ENCODE measurements around the gene EPHA1. TPM values are rescaled to one million over a fixed set of nuclear protein-coding genes. Genes with fewer than 3 reads are reported as not detected.

Gene EPHA1
- total and polyA plus RNA-seq, 2 of the 4 experiments (the other 2 are of a cell fraction) = 0.10 TPM; not detected in 1

DNA sequence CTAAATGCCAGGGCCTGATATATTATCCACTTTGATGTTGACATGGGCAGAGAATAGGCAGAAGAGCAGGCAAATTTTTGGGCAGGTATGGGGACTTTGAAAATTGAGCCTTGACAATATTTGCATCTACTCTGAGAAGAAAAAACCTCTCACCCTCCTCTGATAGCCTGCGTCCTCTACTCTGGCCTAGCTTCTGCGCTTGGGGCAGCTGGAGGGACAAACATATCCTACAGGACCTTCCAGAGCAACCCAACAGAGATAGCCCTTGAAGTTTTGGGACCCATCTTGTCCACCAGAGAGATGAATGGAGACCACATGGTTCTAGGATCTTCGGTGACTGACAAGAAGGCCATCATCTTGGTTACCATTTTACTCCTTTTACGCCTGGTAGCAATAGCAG is 34.5 kb upstream of the EPHA1 start, which contains the start of gene TAS2R60:
Gene TAS2R60, plus strand, starts transcription at position 301 of the 400 bp plus-strand sequence. Its CDS starts 0 bp downstream, at position 301.
- no peak for TF ChIP-seq MAZ (IDR thresholded peaks at IDR 0.05; ENCODE audit: borderline replicate concordance, low read depth, low read length)
- TF ChIP-seq, protein P1, sequence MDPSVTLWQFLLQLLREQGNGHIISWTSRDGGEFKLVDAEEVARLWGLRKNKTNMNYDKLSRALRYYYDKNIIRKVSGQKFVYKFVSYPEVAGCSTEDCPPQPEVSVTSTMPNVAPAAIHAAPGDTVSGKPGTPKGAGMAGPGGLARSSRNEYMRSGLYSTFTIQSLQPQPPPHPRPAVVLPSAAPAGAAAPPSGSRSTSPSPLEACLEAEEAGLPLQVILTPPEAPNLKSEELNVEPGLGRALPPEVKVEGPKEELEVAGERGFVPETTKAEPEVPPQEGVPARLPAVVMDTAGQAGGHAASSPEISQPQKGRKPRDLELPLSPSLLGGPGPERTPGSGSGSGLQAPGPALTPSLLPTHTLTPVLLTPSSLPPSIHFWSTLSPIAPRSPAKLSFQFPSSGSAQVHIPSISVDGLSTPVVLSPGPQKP (IDR thresholded peaks at IDR 0.05; ENCODE audit: borderline replicate concordance, low read depth, low read length) = no peak
- no peak for TF ChIP-seq CEBPB (IDR thresholded peaks at IDR 0.05; ENCODE audit: low read depth, low read length)
- no peak for TF ChIP-seq SMC3 (IDR thresholded peaks at IDR 0.05; ENCODE audit: low read depth, low read length)
- TF ChIP-seq FOS (IDR thresholded peaks at IDR 0.05; ENCODE audit: low read depth, low read length) = no peak
- no peak for TF ChIP-seq NFE2L2 (IDR thresholded peaks at IDR 0.05; ENCODE audit: low read depth, low read length)
- no peak for TF ChIP-seq RCOR1 (IDR thresholded peaks at IDR 0.05; ENCODE audit: insufficient replicate concordance, low read length)
- no peak for TF ChIP-seq CHD1 (IDR thresholded peaks at IDR 0.05; ENCODE audit: low read depth, low read length)
- TF ChIP-seq, protein P2, sequence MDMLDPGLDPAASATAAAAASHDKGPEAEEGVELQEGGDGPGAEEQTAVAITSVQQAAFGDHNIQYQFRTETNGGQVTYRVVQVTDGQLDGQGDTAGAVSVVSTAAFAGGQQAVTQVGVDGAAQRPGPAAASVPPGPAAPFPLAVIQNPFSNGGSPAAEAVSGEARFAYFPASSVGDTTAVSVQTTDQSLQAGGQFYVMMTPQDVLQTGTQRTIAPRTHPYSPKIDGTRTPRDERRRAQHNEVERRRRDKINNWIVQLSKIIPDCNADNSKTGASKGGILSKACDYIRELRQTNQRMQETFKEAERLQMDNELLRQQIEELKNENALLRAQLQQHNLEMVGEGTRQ (IDR thresholded peaks at IDR 0.05; ENCODE audit: low read depth, low read length) = no peak
- no peak for TF ChIP-seq MAFK (IDR thresholded peaks at IDR 0.05; ENCODE audit: low read depth, low read length)
- TF ChIP-seq, protein P3, sequence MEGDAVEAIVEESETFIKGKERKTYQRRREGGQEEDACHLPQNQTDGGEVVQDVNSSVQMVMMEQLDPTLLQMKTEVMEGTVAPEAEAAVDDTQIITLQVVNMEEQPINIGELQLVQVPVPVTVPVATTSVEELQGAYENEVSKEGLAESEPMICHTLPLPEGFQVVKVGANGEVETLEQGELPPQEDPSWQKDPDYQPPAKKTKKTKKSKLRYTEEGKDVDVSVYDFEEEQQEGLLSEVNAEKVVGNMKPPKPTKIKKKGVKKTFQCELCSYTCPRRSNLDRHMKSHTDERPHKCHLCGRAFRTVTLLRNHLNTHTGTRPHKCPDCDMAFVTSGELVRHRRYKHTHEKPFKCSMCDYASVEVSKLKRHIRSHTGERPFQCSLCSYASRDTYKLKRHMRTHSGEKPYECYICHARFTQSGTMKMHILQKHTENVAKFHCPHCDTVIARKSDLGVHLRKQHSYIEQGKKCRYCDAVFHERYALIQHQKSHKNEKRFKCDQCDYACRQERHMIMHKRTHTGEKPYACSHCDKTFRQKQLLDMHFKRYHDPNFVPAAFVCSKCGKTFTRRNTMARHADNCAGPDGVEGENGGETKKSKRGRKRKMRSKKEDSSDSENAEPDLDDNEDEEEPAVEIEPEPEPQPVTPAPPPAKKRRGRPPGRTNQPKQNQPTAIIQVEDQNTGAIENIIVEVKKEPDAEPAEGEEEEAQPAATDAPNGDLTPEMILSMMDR (conservative IDR thresholded peaks at IDR 0.05; ENCODE audit: low read depth, low read length) = no peak
- TF ChIP-seq POLR2A (IDR thresholded peaks at IDR 0.05; ENCODE audit: low read depth, low read length) = no peak
- TF ChIP-seq MXI1 (IDR thresholded peaks at IDR 0.05; ENCODE audit: borderline replicate concordance, low read depth, low read length) = no peak
- dilution Hi-C loops (cut with HindIII; ENCODE audit: low sequenced_read_pairs, unreplicated experiment) = no loop called here
- Histone ChIP-seq H3K18ac (ENCODE audit: low read depth, low read length) (no peak within 1 kb of the TSS), H3K4me3 (ENCODE audit: insufficient read depth, low read depth, low read length) (no peak within 1 kb of the TSS), H3K23ac (ENCODE audit: low read depth, low read length) (no peak within 1 kb of the TSS), H2BK15ac (ENCODE audit: low read depth, low read length) (no peak within 1 kb of the TSS), H2BK20ac (ENCODE audit: low read depth, low read length) (no peak within 1 kb of the TSS), H4K91ac (ENCODE audit: insufficient read depth, low read depth, low read length) (no peak within 1 kb of the TSS), H3K4me1 (ENCODE audit: control insufficient read depth, insufficient read depth, low read length) (no peaks in the 10 kb centered on the region), H3K56ac (ENCODE audit: extremely low read depth, insufficient read depth, low read length) (no peak within 1 kb of the TSS), H3K36me3 (ENCODE audit: control insufficient read depth, insufficient read depth, low read length) (no peaks in the 10 kb centered on the region), H3K79me1 (ENCODE audit: low read depth in 1 of 2, low read length in 2 of 2) (no peaks in the 10 kb centered on the region), H3K14ac (replicated peaks; ENCODE audit: low read depth, low read length) (no peak within 1 kb of the TSS), H3K9ac (ENCODE audit: low read depth, low read length) (no peak within 1 kb of the TSS), H4K5ac (ENCODE audit: low read depth, low read length) (no peak within 1 kb of the TSS), H3K27me3 (ENCODE audit: control insufficient read depth, insufficient read depth, low read length) (peaks cover 12% of the 10 kb centered on the region), H3K4ac (ENCODE audit: low read depth, low read length) (no peak within 1 kb of the TSS), H2BK5ac (ENCODE audit: low read depth, low read length, poor library complexity, severe bottlenecking) (no peak within 1 kb of the TSS), H3K9me1 (ENCODE audit: insufficient read depth, low read length) (no peaks in the 10 kb centered on the region), H2AK5ac (ENCODE audit: low read depth, low read length) (no peak within 1 kb of the TSS), H2AK9ac (replicated peaks; ENCODE audit: low read depth, low read length, poor library complexity) (no peak within 1 kb of the TSS), H3K9me3 (ENCODE audit: control insufficient read depth, insufficient read depth, low read length) (no peaks in the 10 kb centered on the region), H3K27ac (ENCODE audit: insufficient read depth, low read length) (no peak within 1 kb of the TSS), H2BK120ac (ENCODE audit: low read depth, low read length) (no peak within 1 kb of the TSS), H2AFZ (replicated peaks; ENCODE audit: low read length, poor library complexity) (no peak within 1 kb of the TSS), H4K20me1 (ENCODE audit: insufficient read depth, low read length) (no peaks in the 10 kb centered on the region), H3K4me2 (ENCODE audit: low read depth, low read length) (no peak within 1 kb of the TSS), H4K8ac (ENCODE audit: low read depth in 2 of 2, low read length in 2 of 2) (no peak within 1 kb of the TSS)
- ATAC-seq (ENCODE audit: low read depth) = no peak
- no TSS peak for BruUV-seq (replicated peaks)
- no CpG with 5 or more reads among the region's 4 CpGs for WGBS, 2 experiments (ENCODE audit: extremely low coverage in 2 of 2, insufficient read length in 1 of 2)
- in situ Hi-C loops (cut with MboI; ENCODE audit: low sequenced_read_pairs) = loop anchor here (25.0 kb wide), 1 partner anchor 431 kb away; no protein-coding TSS in a partner anchor
- no peak for DNase-seq
- CTCF ChIA-PET = no interaction called here
- intact Hi-C loops (cut with micrococcal nuclease) = no loop called here
- POLR2A ChIA-PET (ENCODE audit: unreplicated experiment) = no interaction called here

Data from IMR-90 (cell line).